GM23338 (cell line): Measurements from ENCODE around the gene ARF1. TPM values are rescaled to one million over a fixed set of nuclear protein-coding genes. Genes with fewer than 3 reads are reported as not detected.

Experiments used
- ATAC-seq: fragments of 200-7000 bp; cut with Tn5 transposase; 3 replicates; pipeline ENCODE4 v1.9.1; 2020
- DNase-seq: peaks from one replicate; pipeline ENCODE4 v3.0.0-alpha.2; 2015; ENCODE audit warnings: low spot score
- H2AFZ ChIP-seq: fragments of 200-600 bp; sonication (generic); 2 replicates; pipeline ENCODE4 v1.8.0; 2016; ENCODE audit warnings: antibody characterized with exemption, mild to moderate bottlenecking, moderate library complexity
- H3F3A ChIP-seq: fragments of 200-600 bp; sonication (generic); replicated peaks from 2 replicates; pipeline ENCODE4 v1.8.0; 2017; ENCODE audit warnings: antibody characterized with exemption, mixed run types, low read depth
- H3K27ac ChIP-seq: fragments of 200-600 bp; sonication (generic); 2 replicates; pipeline ENCODE4 v1.6.1; 2016; ENCODE audit warnings: low read depth
- H3K27me3 ChIP-seq: fragments of 200-600 bp; sonication (generic); 2 replicates; pipeline ENCODE4 v1.8.0; 2016; ENCODE audit warnings: mild to moderate bottlenecking, mixed run types, moderate library complexity; ENCODE audit not compliant: insufficient read depth
- H3K36me3 ChIP-seq: fragments of 200-600 bp; sonication (generic); 2 replicates; pipeline ENCODE4 v1.8.0; 2016; ENCODE audit warnings: mild to moderate bottlenecking; ENCODE audit not compliant: insufficient read depth
- H3K4me1 ChIP-seq: fragments of 200-600 bp; sonication (generic); 2 replicates; pipeline ENCODE4 v1.8.0; 2016; ENCODE audit warnings: mild to moderate bottlenecking, moderate library complexity; ENCODE audit not compliant: insufficient read depth
- H3K4me2 ChIP-seq: fragments of 200-600 bp; sonication (generic); 2 replicates; pipeline ENCODE4 v1.7.1; 2017; ENCODE audit warnings: mixed run types
- H3K4me3 ChIP-seq: fragments of 200-600 bp; sonication (generic); 2 replicates; pipeline ENCODE4 v1.6.1; 2016; ENCODE audit warnings: mixed run types
- H3K79me2 ChIP-seq: fragments of 200-600 bp; sonication (generic); replicated peaks from 2 replicates; pipeline ENCODE4 v1.8.0; 2017; ENCODE audit warnings: mild to moderate bottlenecking; ENCODE audit not compliant: insufficient read depth
- H3K9me2 ChIP-seq: fragments of 200-600 bp; sonication (generic); 2 replicates; pipeline ENCODE4 v1.8.0; 2017; ENCODE audit not compliant: insufficient read depth
- H4K20me1 ChIP-seq: fragments of 200-600 bp; sonication (generic); replicated peaks from 2 replicates; pipeline ENCODE4 v1.8.0; 2017; ENCODE audit warnings: mild to moderate bottlenecking; ENCODE audit not compliant: insufficient read depth
- H3K27ac Mint-ChIP-seq: 2 replicates; pipeline ENCODE4 v1.8.0; 2020; ENCODE audit warnings: inconsistent platforms, mild to moderate bottlenecking, moderate library complexity, mixed read lengths
- H3K27me3 Mint-ChIP-seq: 3 replicates; pipeline ENCODE4 v1.8.0; 2022; ENCODE audit warnings: low read depth, mild to moderate bottlenecking, moderate library complexity, mixed read lengths, inconsistent platforms; ENCODE audit not compliant: insufficient read depth, poor library complexity
- H3K36me3 Mint-ChIP-seq: 3 replicates; pipeline ENCODE4 v1.8.0; 2021; ENCODE audit warnings: low read depth, mild to moderate bottlenecking, inconsistent platforms, moderate library complexity, mixed read lengths
- H3K4me1 Mint-ChIP-seq: 3 replicates; pipeline ENCODE4 v1.8.0; 2020; ENCODE audit warnings: mild to moderate bottlenecking, inconsistent platforms, mixed read lengths
- H3K4me3 Mint-ChIP-seq: 3 replicates; pipeline ENCODE4 v1.8.0; 2021; ENCODE audit warnings: moderate library complexity, mild to moderate bottlenecking, inconsistent platforms, mixed read lengths
- H3K9me3 Mint-ChIP-seq: 3 replicates; pipeline ENCODE4 v1.8.0; 2020; ENCODE audit warnings: moderate library complexity, mild to moderate bottlenecking, inconsistent platforms, mixed read lengths
- CREB1 ChIP-seq: fragments of 250-450 bp; sonication (Bioruptor Pico); IDR thresholded peaks from 2 replicates; pipeline ENCODE4 v1.5.0; 2020; ENCODE audit warnings: low read depth, mild to moderate bottlenecking, moderate library complexity
- EZH2 ChIP-seq: fragments of 200-600 bp; sonication (generic); IDR thresholded peaks from one replicate; pipeline ENCODE4 v1.8.0; 2017; ENCODE audit warnings: antibody characterized with exemption, mild to moderate bottlenecking, low read depth; ENCODE audit not compliant: unreplicated experiment
- EZH2phosphoT487 ChIP-seq: fragments of 200-600 bp; sonication (generic); IDR thresholded peaks from one replicate; pipeline ENCODE4 v1.8.1; 2018; ENCODE audit warnings: antibody characterized with exemption; ENCODE audit not compliant: unreplicated experiment
- JUNB ChIP-seq: IDR thresholded peaks from one replicate; pipeline ENCODE4 v1.6.1; 2016; ENCODE audit warnings: antibody characterized with exemption; ENCODE audit not compliant: unreplicated experiment
- NANOG ChIP-seq: IDR thresholded peaks from 2 replicates; pipeline ENCODE4 v1.6.1; 2016; ENCODE audit warnings: antibody characterized with exemption, borderline replicate concordance
- POLR2AphosphoS5 ChIP-seq: IDR thresholded peaks from 2 replicates; pipeline ENCODE4 v1.6.1; 2016; ENCODE audit warnings: antibody characterized with exemption, low read depth
- STAT1 ChIP-seq: IDR thresholded peaks from one replicate; pipeline ENCODE4 v1.6.1; 2016; ENCODE audit warnings: antibody characterized with exemption; ENCODE audit not compliant: unreplicated experiment
- ZNF114 ChIP-seq: fragments of 250-450 bp; sonication (Bioruptor Pico); IDR thresholded peaks from 2 replicates; pipeline ENCODE4 v1.5.0; 2020; ENCODE audit warnings: mild to moderate bottlenecking, moderate library complexity
- ZNF331 ChIP-seq: fragments of 250-450 bp; sonication (Bioruptor Pico); IDR thresholded peaks from 2 replicates; pipeline ENCODE4 v1.5.0; 2020; ENCODE audit warnings: low read depth, mild to moderate bottlenecking, moderate library complexity
- polyA plus RNA-seq: library from polyadenylated mRNA; unstranded; fragments of >200 nt; fragmentation: Nextera tagmentation; extraction: Ambion mirVana; gene quantifications from 2 replicates; pipeline ENCODE4 v1.2.1, GENCODE V29; 2016
- total RNA-seq: library from RNA; depleted of rRNA; stranded (reverse); fragments of >200 nt; shearing (Covaris generic); gene quantifications from 2 replicates; pipeline ENCODE4 v1.2.3, GENCODE V29; 2014
- TF ChIP-seq, protein P1 (sequence below), 2 experiments: fragments of 200-600 bp in 1 of 2; sonication (generic) in 1 of 2; conservative IDR thresholded peaks; 2 replicates each; pipeline versions ENCODE4 v1.5.1 to v1.6.1; 2016 to 2017; ENCODE audit warnings: antibody characterized with exemption in 2 of 2, low read depth in 2 of 2, mild to moderate bottlenecking in 2 of 2, moderate library complexity in 1 of 2
- TF ChIP-seq, protein P2 (sequence below): IDR thresholded peaks from 2 replicates; pipeline ENCODE4 v1.6.1; 2016; ENCODE audit warnings: antibody characterized with exemption
- TF ChIP-seq, protein P3 (sequence below): IDR thresholded peaks from one replicate; pipeline ENCODE4 v1.6.1; 2018; ENCODE audit warnings: antibody characterized with exemption; ENCODE audit not compliant: unreplicated experiment

Gene ARF1
- total and polyA plus RNA-seq, 2 experiments from 2014 or later: 210 to 306 TPM

DNA sequence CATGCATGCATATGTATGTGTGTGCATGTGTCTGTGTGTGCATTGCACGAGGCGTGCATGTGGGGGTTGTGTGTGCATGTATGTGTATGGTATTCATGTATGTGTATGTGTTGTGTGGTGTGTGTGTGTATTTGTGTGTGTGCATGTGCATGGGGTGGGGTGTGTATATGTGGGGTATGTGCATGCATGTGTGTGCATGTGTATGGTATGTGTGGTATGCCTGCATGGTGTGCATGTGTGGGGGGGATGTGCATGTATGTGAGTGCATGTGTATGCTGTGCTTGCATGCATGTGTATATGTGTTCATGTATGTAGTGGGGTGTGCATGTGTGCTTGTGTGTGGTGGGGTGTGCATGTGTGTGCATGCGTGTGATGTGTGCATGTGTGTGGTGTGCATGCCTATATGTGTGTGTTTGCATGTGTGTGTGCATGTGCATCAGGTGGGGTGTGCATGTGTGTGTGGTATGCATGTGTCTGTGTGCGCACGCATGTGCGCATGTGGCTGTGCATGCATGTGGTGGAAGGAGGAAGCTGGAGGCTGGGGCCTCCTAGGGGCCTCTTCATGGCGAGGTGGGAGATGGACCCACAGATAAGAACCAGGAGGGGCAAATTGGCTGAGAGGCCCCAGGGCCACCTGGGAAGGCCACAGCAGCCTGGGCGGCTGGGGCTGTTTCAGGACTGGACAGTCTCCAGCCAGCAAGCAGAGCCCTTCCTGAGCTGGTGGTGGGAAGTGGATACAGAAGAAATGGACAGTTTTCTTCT lies 35.9 kb upstream of the ARF1 start:
- Histone ChIP-seq H3K4me1 (no peaks in the 10 kb centered on the region), H3K27ac (no peak overlapping the region), H3K4me3 (no peak overlapping the region), H3F3A (no peaks in the 10 kb centered on the region), H3K36me3 (no peaks in the 10 kb centered on the region), H3K4me2 (no peak overlapping the region), H3K9me2 (peaks cover 12% of the 10 kb centered on the region), H3K27me3 (peaks cover 51% of the 10 kb centered on the region), H2AFZ (no peak overlapping the region), H3K79me2 (no peaks in the 10 kb centered on the region), H4K20me1 (no peaks in the 10 kb centered on the region; the same call in 1 of the 2 replicates)
- TF ChIP-seq POLR2AphosphoS5 (no peak), NANOG (no peak), CREB1 (no peak), ZNF114 (no peak), EZH2 (no peak), EZH2phosphoT487 (no peak), ZNF331 (CRISPR knock-in tag) (no peak), STAT1 (no peak), JUNB (no peak)
- TF ChIP-seq, protein P1, sequence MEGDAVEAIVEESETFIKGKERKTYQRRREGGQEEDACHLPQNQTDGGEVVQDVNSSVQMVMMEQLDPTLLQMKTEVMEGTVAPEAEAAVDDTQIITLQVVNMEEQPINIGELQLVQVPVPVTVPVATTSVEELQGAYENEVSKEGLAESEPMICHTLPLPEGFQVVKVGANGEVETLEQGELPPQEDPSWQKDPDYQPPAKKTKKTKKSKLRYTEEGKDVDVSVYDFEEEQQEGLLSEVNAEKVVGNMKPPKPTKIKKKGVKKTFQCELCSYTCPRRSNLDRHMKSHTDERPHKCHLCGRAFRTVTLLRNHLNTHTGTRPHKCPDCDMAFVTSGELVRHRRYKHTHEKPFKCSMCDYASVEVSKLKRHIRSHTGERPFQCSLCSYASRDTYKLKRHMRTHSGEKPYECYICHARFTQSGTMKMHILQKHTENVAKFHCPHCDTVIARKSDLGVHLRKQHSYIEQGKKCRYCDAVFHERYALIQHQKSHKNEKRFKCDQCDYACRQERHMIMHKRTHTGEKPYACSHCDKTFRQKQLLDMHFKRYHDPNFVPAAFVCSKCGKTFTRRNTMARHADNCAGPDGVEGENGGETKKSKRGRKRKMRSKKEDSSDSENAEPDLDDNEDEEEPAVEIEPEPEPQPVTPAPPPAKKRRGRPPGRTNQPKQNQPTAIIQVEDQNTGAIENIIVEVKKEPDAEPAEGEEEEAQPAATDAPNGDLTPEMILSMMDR (conservative IDR thresholded peaks at IDR 0.05; ENCODE audit: low read depth in 2 of 2): no peak
- TF ChIP-seq, protein P2, sequence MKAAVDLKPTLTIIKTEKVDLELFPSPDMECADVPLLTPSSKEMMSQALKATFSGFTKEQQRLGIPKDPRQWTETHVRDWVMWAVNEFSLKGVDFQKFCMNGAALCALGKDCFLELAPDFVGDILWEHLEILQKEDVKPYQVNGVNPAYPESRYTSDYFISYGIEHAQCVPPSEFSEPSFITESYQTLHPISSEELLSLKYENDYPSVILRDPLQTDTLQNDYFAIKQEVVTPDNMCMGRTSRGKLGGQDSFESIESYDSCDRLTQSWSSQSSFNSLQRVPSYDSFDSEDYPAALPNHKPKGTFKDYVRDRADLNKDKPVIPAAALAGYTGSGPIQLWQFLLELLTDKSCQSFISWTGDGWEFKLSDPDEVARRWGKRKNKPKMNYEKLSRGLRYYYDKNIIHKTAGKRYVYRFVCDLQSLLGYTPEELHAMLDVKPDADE: no peak
- TF ChIP-seq, protein P3, sequence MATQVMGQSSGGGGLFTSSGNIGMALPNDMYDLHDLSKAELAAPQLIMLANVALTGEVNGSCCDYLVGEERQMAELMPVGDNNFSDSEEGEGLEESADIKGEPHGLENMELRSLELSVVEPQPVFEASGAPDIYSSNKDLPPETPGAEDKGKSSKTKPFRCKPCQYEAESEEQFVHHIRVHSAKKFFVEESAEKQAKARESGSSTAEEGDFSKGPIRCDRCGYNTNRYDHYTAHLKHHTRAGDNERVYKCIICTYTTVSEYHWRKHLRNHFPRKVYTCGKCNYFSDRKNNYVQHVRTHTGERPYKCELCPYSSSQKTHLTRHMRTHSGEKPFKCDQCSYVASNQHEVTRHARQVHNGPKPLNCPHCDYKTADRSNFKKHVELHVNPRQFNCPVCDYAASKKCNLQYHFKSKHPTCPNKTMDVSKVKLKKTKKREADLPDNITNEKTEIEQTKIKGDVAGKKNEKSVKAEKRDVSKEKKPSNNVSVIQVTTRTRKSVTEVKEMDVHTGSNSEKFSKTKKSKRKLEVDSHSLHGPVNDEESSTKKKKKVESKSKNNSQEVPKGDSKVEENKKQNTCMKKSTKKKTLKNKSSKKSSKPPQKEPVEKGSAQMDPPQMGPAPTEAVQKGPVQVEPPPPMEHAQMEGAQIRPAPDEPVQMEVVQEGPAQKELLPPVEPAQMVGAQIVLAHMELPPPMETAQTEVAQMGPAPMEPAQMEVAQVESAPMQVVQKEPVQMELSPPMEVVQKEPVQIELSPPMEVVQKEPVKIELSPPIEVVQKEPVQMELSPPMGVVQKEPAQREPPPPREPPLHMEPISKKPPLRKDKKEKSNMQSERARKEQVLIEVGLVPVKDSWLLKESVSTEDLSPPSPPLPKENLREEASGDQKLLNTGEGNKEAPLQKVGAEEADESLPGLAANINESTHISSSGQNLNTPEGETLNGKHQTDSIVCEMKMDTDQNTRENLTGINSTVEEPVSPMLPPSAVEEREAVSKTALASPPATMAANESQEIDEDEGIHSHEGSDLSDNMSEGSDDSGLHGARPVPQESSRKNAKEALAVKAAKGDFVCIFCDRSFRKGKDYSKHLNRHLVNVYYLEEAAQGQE: no peak
- no peaks in the 10 kb centered on the region for H3K9me3 Mint-ChIP-seq
- peaks cover 4% of the 10 kb centered on the region; the same call in 1 of the 3 replicates for H3K4me1 Mint-ChIP-seq
- no peak for ATAC-seq
- DNase-seq: no peak
- no peaks in the 10 kb centered on the region for H3K36me3 Mint-ChIP-seq
- no peak overlapping the region for H3K4me3 Mint-ChIP-seq
- peaks cover 28% of the 10 kb centered on the region for H3K27me3 Mint-ChIP-seq
- no peak overlapping the region for H3K27ac Mint-ChIP-seq
